ENCODE results near the gene FAM227A.

The FAM227A gene

GRCh38 chr22:38565441-38565840 lies 90.8 kb downstream of the FAM227A start:
- H3K27ac ChIP-seq (ENCODE audit: low read depth, low read length), result no peak overlapping the region
- H3K36me3 ChIP-seq (ENCODE audit: control insufficient read depth in 5 of 5, insufficient read depth in 5 of 5, low read length in 5 of 5), result no peaks in the 10 kb centered on the region
- H3K9me3 ChIP-seq (ENCODE audit: control insufficient read depth in 5 of 5, low read length in 5 of 5), result no peaks in the 10 kb centered on the region
- no peaks in the 10 kb centered on the region for H3K27me3 ChIP-seq (ENCODE audit: control insufficient read depth in 5 of 5, insufficient read depth in 4 of 5, low read length in 5 of 5)
- H3K9ac ChIP-seq (ENCODE audit: low read length in 5 of 5), result no peak overlapping the region
- H3K4me1 ChIP-seq (ENCODE audit: control insufficient read depth in 5 of 5, insufficient read depth in 5 of 5, low read length in 5 of 5), result peaks cover 0 to 9% (median 8%) of the 10 kb centered on the region in 5 donors
- H3K4me3 ChIP-seq (ENCODE audit: low read depth in 1 of 5, low read length in 5 of 5), result no peak overlapping the region

- peaks cover 0 to 6% (median 4%) of the 10 kb centered on the region in 5 donors for H3K4me1 ChIP-seq (ENCODE audit: control insufficient read depth in 5 of 5, insufficient read depth in 5 of 5, low read length in 5 of 5)
- no peaks in the 10 kb centered on the region for H3K27me3 ChIP-seq (ENCODE audit: control insufficient read depth in 5 of 5, insufficient read depth in 4 of 5, low read length in 5 of 5)
- no peak overlapping the region for H3K27ac ChIP-seq (ENCODE audit: low read depth, low read length)
- H3K36me3 ChIP-seq (ENCODE audit: control insufficient read depth in 5 of 5, insufficient read depth in 5 of 5, low read length in 5 of 5), result no peaks in the 10 kb centered on the region
- no peak overlapping the region for H3K9ac ChIP-seq (ENCODE audit: low read length in 5 of 5)
- H3K4me3 ChIP-seq (ENCODE audit: low read depth in 1 of 5, low read length in 5 of 5), result no peak overlapping the region
- no peaks in the 10 kb centered on the region for H3K9me3 ChIP-seq (ENCODE audit: control insufficient read depth in 5 of 5, low read length in 5 of 5)
Measured at GRCh38 chr22:38564669-38565068, 91.5 kb downstream of the FAM227A start.

GRCh38 chr22:38554281-38554680 lies 101.9 kb downstream of the FAM227A start:
- Histone ChIP-seq H3K27me3 (ENCODE audit: control insufficient read depth in 5 of 5, insufficient read depth in 4 of 5, low read length in 5 of 5) (no peaks in the 10 kb centered on the region), H3K4me3 (ENCODE audit: low read depth in 1 of 5, low read length in 5 of 5) (no peak overlapping the region), H3K9me3 (ENCODE audit: control insufficient read depth in 5 of 5, low read length in 5 of 5) (no peaks in the 10 kb centered on the region), H3K4me1 (ENCODE audit: control insufficient read depth in 5 of 5, insufficient read depth in 5 of 5, low read length in 5 of 5) (peaks cover 0 to 7% (median under 1%) of the 10 kb centered on the region in 5 donors), H3K9ac (ENCODE audit: low read length in 5 of 5) (no peak overlapping the region), H3K27ac (ENCODE audit: low read depth, low read length) (no peak overlapping the region), H3K36me3 (ENCODE audit: control insufficient read depth in 5 of 5, insufficient read depth in 5 of 5, low read length in 5 of 5) (no peaks in the 10 kb centered on the region)

GRCh38 chr22:38549101-38549894 lies 106.9 kb downstream of the FAM227A start:
- H3K4me3 ChIP-seq (ENCODE audit: low read depth in 1 of 5, low read length in 5 of 5), result no peak overlapping the region
- H3K27ac ChIP-seq (ENCODE audit: low read depth, low read length), result no peak overlapping the region
- no peaks in the 10 kb centered on the region for H3K36me3 ChIP-seq (ENCODE audit: control insufficient read depth in 5 of 5, insufficient read depth in 5 of 5, low read length in 5 of 5)
- no peak overlapping the region for H3K9ac ChIP-seq (ENCODE audit: low read length in 5 of 5)
- peaks cover 0 to 7% (median 4%) of the 10 kb centered on the region in 5 donors for H3K4me1 ChIP-seq (ENCODE audit: control insufficient read depth in 5 of 5, insufficient read depth in 5 of 5, low read length in 5 of 5)
- no peaks in the 10 kb centered on the region for H3K27me3 ChIP-seq (ENCODE audit: control insufficient read depth in 5 of 5, insufficient read depth in 4 of 5, low read length in 5 of 5)
- peaks cover 0 to 2% (median 0%) of the 10 kb centered on the region in 5 donors for H3K9me3 ChIP-seq (ENCODE audit: control insufficient read depth in 5 of 5, low read length in 5 of 5)

GRCh38 chr22:38540701-38541100 lies 115.5 kb downstream of the FAM227A start:
- no peak overlapping the region for H3K4me3 ChIP-seq (ENCODE audit: low read depth in 1 of 5, low read length in 5 of 5)
- H3K4me1 ChIP-seq (ENCODE audit: control insufficient read depth in 5 of 5, insufficient read depth in 5 of 5, low read length in 5 of 5), result no peaks in the 10 kb centered on the region
- no peaks in the 10 kb centered on the region for H3K36me3 ChIP-seq (ENCODE audit: control insufficient read depth in 5 of 5, insufficient read depth in 5 of 5, low read length in 5 of 5)
- no peak overlapping the region for H3K27ac ChIP-seq (ENCODE audit: low read depth, low read length)
- H3K9ac ChIP-seq (ENCODE audit: low read length in 5 of 5), result no peak overlapping the region
- H3K27me3 ChIP-seq (ENCODE audit: control insufficient read depth in 5 of 5, insufficient read depth in 4 of 5, low read length in 5 of 5), result no peaks in the 10 kb centered on the region
- H3K9me3 ChIP-seq (ENCODE audit: control insufficient read depth in 5 of 5, low read length in 5 of 5), result peaks cover 0 to 10% (median 5%) of the 10 kb centered on the region in 5 donors

GRCh38 chr22:38531251-38531938 lies 124.8 kb downstream of the FAM227A start:
- Histone ChIP-seq H3K27ac (ENCODE audit: low read depth, low read length) (no peak overlapping the region), H3K27me3 (ENCODE audit: control insufficient read depth in 5 of 5, insufficient read depth in 4 of 5, low read length in 5 of 5) (no peaks in the 10 kb centered on the region), H3K36me3 (ENCODE audit: control insufficient read depth in 5 of 5, insufficient read depth in 5 of 5, low read length in 5 of 5) (no peaks in the 10 kb centered on the region), H3K9ac (ENCODE audit: low read length in 5 of 5) (no peak overlapping the region), H3K4me3 (ENCODE audit: low read depth in 1 of 5, low read length in 5 of 5) (no peak overlapping the region), H3K4me1 (ENCODE audit: control insufficient read depth in 5 of 5, insufficient read depth in 5 of 5, low read length in 5 of 5) (peaks cover 0 to 3% (median 0%) of the 10 kb centered on the region in 5 donors), H3K9me3 (ENCODE audit: control insufficient read depth in 5 of 5, low read length in 5 of 5) (no peaks in the 10 kb centered on the region)
